Mucosa of descending colon (tissue), 3 donors: ENCODE results near the gene AGRP. TPM values are rescaled to one million over a fixed set of nuclear protein-coding genes. Genes with fewer than 3 reads are reported as not detected.

Source experiments
- ATAC-seq: fragments of 200-7000 bp; cut with Tn5 transposase; one replicate; pipeline ENCODE4 v1.9.1; 2020; ENCODE audit warnings: mild to moderate bottlenecking, moderate library complexity
- DNase-seq, 3 donors: peaks; one replicate each; pipeline ENCODE4 v3.0.0-alpha.2; 2020
- H3K36me3 ChIP-seq: fragments of 200-600 bp; one replicate; pipeline ENCODE4 v1.8.0; 2021; ENCODE audit warnings: low read depth, mild to moderate bottlenecking
- H3K4me1 ChIP-seq: fragments of 200-600 bp; one replicate; pipeline ENCODE4 v1.8.0; 2021; ENCODE audit warnings: low read depth, mild to moderate bottlenecking
- H3K4me3 ChIP-seq: fragments of 200-600 bp; one replicate; pipeline ENCODE4 v1.8.0; 2021; ENCODE audit warnings: mild to moderate bottlenecking
- H3K9me3 ChIP-seq: fragments of 200-600 bp; one replicate; pipeline ENCODE4 v1.8.0; 2021; ENCODE audit warnings: mild to moderate bottlenecking
- CTCF ChIP-seq: fragments of 200-600 bp; IDR thresholded peaks from one replicate; pipeline ENCODE4 v1.8.0; 2022; ENCODE audit warnings: antibody characterized with exemption, mild to moderate bottlenecking
- intact Hi-C, 2 donors: fragments of 100-400 bp; cut with DNase I in 1 of 2; cut with micrococcal nuclease in 1 of 2; formaldehyde crosslinking; loops; one replicate each; pipeline versions ENCODE4 v1.11.0 to v1.11.1; 2022; cut with DNase I, micrococcal nuclease
- total RNA-seq, 3 donors: library from RNA; stranded (reverse); fragmentation: NEBNext Ultra II Directional in 2 of 3; extraction: Animal tissue kit (Norgen Biotek cat#: 25700) in 2 of 3; gene quantifications; one replicate each; pipeline versions ENCODE4 v1.2.1 to v1.2.4, GENCODE V29; 2021 to 2023
- donor health status: DM: no; HTN: no; CAD: no; lungs with moderate emphysema.
- donor health status: DM: no; HTN: no; CAD: no.
- donor health status: DM: no; HTN: yes; CAD: no.

The AGRP gene
- total RNA-seq, 3 donors from 2014 or later: not detected

GRCh38 chr16:67463691-67464090, 19.7 kb downstream of the AGRP start:
- TF ChIP-seq CTCF: no peak
- intact Hi-C loops: loop anchor here in 1 of 2 donors (5.0 kb wide), 1 partner anchor 36 kb away; no protein-coding TSS in a partner anchor
- Histone ChIP-seq H3K4me1 (peaks cover 69% of the 10 kb centered on the region), H3K4me3 (no peak overlapping the region), H3K9me3 (no peaks in the 10 kb centered on the region), H3K36me3 (no peaks in the 10 kb centered on the region)
- no peak for ATAC-seq
- DNase-seq: peak; percentile 11 to 51 (median 39)

- Histone ChIP-seq H3K36me3 (no peaks in the 10 kb centered on the region), H3K9me3 (no peaks in the 10 kb centered on the region), H3K4me1 (peaks cover 74% of the 10 kb centered on the region), H3K4me3 (no peak overlapping the region)
- peak; percentile 76 to 86 (median 79) for DNase-seq
- intact Hi-C loops: loop anchor here in 1 of 2 donors (5.0 kb wide), 1 partner anchor 36 kb away; no protein-coding TSS in a partner anchor
- peak; percentile 42 for ATAC-seq
- TF ChIP-seq CTCF: no peak
Measured at GRCh38 chr16:67463059-67463458, 20.3 kb downstream of the AGRP start.

- H3K4me3 ChIP-seq: peak overlapping the region; percentile 3
- H3K4me1 ChIP-seq: peaks cover 81% of the 10 kb centered on the region
- no peaks in the 10 kb centered on the region for H3K36me3 ChIP-seq
- no peak for DNase-seq
- intact Hi-C loops: loop anchor here in 1 of 2 donors (5.0 kb wide), 1 partner anchor 35 kb away; no protein-coding TSS in a partner anchor
- no peak for TF ChIP-seq CTCF
- H3K9me3 ChIP-seq: no peaks in the 10 kb centered on the region
- ATAC-seq: no peak
Measured at GRCh38 chr16:67462279-67462655, 21.1 kb downstream of the AGRP start.

GRCh38 chr16:67461600-67462278, 21.6 kb downstream of the AGRP start:
- intact Hi-C loops: loop anchor here in 1 of 2 donors (5.0 kb wide), 1 partner anchor 34 kb away; no protein-coding TSS in a partner anchor
- H3K36me3 ChIP-seq: no peaks in the 10 kb centered on the region
- peak overlapping the region; percentile 3 for H3K4me3 ChIP-seq
- H3K4me1 ChIP-seq: peaks cover 86% of the 10 kb centered on the region
- peak; percentile 70 for ATAC-seq
- no peak for TF ChIP-seq CTCF
- DNase-seq: peak; percentile 92 to 95 (median 93)
- H3K9me3 ChIP-seq: no peaks in the 10 kb centered on the region

- H3K4me1 ChIP-seq: peaks cover 94% of the 10 kb centered on the region
- H3K4me3 ChIP-seq: no peak overlapping the region
- H3K9me3 ChIP-seq: no peaks in the 10 kb centered on the region
- ATAC-seq (no peak), DNase-seq (peak; percentile 15 to 29 (median 19))
- intact Hi-C loops: loop anchor here in 1 of 2 donors (5.0 kb wide), 1 partner anchor 34 kb away; no protein-coding TSS in a partner anchor
- no peak for TF ChIP-seq CTCF
- H3K36me3 ChIP-seq: no peaks in the 10 kb centered on the region
Measured at GRCh38 chr16:67460961-67461360, 22.4 kb downstream of the AGRP start.
